LoVo (cell line): ENCODE results near the gene RAB6B.

Source experiments
- DNase-seq: peaks from one replicate; pipeline ENCODE4 v3.0.0-alpha.2; 2016; ENCODE audit warnings: low spot score

The RAB6B gene

DNA sequence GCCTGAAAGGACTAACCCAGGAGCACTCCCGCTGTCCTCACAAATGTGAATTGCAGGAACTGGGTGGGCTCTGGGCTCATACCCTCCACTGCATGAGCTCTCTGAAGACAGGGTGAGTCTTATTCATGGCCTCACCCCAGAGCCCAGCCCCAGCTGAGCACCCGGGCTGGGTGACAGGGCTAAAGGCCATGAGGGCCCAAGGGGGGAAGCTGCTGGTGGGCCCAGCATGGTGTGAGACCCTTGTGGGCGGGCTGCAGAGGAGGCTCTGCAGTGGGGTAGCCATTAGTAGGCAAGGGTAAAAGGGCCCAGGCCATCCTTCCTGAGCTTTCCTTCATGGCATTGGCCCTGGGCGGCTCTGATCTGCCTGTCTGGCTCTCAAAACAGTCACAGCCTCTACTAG, 59.7 kb downstream of the RAB6B start:
- DNase-seq = no peak

DNA sequence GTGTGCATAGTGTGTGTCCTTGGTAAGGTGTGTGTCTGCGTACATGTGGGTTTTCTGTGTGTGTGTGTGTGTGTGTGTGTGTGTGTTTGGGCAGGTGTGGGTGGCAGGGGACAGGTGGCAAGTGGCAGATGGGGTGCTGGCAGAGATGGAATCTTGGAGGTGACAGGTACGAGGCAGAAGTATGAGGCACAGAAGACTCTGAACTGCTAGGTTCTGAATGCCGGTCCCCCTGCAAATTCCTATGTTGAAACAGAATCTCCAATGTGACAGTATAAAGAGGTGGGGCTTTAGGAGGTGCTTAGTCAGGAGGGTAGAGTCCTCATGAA, 60.3 kb downstream of the RAB6B start:
- DNase-seq = no peak

DNA sequence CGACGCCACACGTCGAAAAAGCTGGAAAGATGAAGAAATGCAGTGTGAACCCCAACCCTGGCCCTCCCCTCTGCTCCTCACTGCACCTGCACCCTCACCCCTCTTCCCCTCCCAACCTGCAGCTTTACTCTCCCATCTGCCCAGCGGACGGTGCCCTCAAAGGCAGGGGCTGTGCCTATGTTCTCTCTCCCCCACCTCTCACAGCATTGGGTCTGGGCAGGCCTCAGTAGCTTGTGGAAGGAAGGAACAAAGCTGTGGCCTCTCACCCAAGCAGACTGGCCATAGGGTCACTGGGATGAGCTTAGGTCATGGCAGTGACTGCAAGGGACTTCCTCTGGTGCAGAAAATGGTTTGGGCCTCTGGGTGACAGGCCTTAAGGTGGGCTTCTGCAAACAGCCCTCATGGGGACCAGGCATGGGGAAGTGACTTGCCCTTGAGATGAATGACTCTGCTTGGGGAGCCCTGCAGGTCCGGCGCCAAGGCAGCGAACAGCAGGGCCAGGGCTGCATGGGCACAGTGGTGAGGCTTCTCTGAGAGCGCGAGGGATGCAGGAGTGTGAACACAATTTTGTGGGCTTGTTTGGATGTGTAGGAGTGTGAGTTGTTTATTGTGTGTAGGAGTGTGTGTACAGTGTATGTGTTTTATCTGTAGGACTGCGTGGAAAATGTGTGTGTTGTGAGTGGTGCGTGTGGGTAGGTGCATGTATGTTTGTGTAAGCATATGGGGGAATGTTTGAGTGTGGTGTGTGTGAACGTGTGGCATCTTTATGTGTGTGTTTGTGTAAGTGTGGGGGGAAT, 60.9 kb downstream of the RAB6B start:
- DNase-seq = no peak

DNA sequence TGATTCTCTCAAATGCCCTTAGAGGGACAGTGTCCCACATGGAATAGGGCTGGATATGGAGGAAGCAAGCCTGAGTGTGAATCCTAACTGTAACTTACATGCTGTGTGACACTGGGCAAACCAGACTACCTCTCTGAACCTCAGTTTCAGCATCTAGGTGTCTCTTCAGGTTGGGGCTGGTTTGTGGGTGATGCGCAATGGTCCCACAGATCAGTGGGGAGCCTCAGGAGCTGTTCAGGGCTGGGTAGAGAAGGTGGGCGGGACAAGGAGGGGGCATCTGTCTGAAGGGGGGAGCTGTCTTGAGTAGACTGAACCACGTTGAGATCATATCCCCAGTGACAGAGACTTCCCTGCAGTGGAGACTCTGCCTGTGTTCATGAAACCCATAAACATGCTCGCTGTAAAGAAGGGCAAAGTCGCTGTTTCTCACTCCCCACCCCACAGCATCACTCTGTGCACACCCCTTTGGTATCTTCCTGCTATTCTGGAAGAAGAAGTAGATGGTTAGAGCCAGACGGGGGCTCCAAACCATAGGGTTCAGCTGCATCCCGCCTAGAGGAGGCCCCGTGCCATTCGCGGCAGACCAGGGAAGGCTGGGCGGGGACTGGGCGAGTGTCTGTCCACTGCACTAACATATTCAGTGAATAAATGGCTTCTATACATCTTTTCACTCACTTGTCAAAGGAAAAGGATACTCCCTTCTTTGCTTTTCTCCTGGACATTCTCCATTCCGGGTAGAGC, 61.6 kb downstream of the RAB6B start:
- DNase-seq = no peak

DNA sequence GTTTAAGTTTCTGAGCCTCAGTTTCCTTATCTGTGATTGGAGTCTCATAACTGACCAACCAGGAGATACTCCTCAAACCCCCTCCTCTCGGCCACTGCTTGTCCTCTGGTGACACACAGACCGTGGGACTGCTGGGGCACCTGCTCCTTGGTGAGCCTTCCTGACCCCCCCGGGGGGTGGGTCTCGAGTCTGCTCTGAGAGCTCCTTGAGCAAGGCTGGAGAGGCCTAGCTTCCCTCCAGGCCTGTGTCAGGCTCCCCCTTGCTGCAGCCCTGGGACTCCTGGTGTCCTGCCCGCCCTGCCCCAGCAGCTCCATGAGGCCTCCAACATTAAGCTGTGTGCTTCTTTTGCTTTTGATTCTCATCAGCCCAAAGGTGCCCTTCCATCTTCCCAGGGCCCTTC, 62.4 kb downstream of the RAB6B start:
- DNase-seq = no peak

DNA sequence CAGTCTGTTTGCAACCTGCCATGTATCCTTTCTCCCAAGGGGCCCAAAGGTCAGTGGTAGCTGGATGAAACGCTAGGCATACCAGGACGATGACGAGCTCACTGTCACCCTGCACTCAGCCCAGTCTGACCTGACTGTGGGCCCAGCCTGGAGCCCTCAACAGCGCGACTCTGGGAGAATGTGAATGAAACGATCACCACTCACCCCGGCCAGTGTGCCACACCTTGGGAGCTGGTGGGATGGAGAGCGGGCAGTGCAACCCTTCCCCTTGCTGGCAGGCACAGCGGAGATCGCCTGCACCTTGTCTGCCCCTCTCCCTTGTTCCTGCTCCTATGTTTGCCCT, 62.9 kb downstream of the RAB6B start:
- DNase-seq = no peak

DNA sequence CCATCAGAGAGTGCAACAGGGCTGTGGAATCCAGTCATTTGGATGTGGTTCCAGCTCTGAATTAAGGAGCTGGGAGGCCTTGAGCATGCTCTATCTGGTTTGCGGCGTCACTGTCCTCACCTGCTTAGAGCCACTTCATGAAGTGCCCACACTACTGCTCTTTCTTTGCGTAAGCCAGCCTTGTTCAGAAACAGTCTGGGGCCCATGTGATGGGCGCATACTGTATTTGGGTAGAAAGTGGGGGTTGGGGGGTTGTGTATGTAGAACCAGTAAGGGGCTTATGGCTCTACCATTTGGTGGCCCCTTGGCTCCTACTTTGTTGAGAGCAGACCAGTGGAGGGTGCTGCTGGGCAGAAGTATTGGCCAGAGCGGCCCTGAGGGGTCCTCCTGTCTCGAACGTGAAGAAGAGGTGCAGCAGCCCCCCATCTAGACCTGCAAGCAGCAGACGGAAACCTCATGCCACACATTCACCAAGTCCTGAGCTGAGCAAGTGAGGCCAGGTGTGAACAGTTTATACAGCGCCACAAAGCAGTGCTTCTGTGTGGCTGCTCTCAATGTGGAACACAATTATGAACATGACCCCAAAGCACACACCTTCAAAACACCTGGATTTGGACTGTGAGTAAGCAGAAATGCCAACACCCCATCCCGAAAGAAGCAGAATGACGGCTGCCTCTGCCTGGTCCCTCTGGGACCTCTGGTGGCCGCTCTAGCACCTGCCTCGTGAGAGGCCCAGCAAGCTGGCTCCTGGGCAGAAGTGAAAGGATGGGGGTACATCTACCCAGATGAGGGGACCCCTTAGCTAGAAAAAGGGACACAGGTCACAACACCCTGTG, 63.5 kb downstream of the RAB6B start:
- DNase-seq = no peak

DNA sequence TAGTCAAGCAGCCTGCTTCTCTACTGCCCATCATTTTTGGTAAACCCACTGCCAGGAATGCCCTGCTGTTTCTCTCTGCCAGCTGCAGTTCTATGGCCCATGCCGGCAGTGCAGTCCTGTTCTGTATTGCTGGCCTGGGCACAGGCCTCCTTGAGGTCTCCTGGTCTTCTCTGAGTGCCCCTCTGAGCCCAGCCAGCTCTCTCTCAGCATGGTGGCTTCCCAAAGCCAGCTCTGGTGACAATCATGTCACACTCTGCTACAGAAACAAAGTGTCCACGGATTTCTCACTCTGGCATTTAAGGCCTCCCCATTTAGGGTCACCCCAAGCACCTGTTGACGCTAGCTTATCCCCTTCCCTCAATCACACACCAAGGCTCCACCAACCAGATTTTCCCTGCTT, 65.6 kb downstream of the RAB6B start:
- no peak for DNase-seq

DNA sequence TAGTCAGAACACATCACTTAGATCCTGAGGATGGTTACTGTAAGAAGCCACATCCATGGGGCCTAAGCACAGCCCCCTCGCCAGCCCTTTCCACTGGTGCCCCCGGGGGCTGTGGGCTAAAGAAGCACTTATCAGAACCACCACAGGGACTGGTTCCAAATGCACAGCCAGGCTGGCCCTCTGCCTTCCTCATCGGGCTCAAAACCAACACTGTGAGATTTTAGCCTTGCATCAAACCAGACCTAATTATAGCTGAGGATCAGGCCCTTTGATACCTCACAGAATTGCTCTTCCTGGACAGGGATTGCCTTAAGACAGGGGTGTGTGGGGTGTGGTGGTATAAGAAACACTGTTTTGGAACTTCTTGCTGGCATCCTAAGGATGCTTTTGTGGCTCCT, 66.4 kb downstream of the RAB6B start:
- DNase-seq = no peak

DNA sequence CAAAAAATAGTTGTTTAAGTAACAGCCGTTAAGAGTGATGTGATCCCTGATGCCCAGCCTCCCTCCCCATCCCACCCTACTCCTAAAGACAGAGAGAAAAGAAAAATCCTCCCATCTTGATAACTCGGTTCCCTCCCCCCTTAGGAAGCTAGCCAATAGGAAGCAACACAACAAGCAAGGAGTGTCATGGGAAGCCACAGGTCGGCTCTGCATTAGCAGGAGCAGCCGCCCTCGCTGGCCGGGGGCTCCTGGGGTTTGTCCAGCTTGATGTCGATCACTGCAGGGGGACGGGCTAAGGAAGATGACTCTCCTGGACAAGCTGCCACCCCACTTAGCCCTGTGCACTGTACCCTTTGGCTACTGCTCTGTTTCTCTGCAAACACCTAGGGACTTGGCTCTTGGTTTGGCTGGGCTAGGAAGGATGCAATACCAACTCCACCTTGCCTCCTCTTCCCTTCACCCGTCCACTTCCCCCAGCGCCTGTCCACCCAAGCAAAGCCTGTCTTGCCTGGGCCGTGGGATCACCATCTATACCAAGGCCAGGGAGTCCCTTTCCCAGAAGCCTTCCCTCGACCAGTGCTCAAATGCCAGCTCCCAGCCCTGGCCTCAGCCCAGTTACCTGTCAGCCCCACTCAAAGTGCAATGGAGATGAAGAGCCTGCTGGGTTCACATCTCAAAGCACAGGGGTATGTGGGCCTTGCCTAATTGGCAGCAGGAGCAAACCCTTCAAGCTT, 66.9 kb downstream of the RAB6B start:
- no peak for DNase-seq

DNA sequence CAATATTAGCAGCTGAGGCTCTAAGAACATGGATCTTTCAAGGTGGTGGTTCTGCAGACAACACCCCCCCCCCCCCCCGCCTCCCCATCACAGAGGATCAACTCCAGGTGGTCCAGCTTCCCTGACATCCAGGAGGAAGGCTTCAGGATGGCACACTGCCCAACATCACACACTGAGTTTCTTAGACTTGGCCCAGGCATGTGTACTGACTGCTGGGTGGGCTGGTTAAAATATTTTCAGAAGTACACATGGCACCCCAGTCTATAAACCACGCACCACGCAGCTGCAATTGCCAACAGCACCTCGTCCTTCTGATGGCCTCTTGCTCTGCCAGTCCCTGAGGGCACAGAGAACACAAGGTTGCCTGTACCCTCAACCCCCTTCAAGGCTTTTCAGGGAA, 68.0 kb downstream of the RAB6B start:
- DNase-seq = no peak

DNA sequence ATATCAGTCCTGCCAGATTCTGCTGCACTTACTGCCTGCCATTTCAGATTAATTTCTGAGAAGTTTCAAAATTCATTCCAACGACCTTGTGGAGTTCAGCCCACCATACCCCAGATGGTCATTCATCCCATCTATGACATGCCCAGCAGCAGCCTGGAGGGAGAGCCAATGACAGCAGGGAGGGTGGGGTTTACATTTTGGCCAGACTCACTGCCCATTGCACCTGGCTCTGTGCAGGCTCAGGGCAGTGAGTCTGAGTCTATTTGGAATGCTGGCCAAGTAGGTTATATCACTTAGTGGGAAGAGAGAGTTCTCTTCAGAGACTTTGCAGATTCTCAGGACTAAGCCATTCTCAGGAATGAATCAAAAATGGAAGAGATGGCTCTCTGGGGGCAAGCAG, 68.5 kb downstream of the RAB6B start:
- no peak for DNase-seq

DNA sequence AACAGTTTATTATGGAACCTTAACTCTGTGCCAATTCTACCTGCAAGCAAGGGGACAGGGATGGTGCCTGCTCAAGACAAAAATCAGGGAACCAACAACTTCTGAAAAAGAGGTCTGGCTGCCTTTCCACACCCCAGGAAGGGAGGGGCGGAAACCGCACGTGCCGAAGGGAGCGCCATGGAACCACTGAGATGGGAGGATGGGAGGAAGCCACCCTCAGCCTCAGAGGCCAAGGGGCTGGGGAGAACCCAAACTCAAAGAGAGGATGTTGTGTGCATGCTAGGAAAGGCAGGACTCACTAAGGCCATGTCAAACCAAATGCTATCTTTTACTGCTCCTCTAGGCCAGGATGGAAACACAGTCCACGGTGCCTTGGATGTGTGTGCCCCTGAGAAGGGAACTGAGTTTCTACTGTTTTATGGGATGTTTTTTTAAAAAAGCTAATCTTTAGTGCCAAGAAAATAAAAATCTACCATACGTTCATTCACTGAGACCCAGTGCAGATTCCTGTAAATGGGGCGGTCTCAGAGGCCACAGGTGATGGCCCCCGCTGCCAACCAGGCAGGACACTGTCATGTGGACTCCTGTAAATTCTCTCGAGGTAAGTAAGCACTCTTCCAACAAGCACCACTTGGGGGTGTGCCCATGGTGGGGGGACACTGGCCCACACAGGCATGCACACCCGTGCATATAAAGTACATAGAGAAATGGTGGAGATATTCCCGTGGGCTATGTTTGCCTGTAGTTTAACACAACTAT, 69.5 kb downstream of the RAB6B start:
- DNase-seq = no peak

DNA sequence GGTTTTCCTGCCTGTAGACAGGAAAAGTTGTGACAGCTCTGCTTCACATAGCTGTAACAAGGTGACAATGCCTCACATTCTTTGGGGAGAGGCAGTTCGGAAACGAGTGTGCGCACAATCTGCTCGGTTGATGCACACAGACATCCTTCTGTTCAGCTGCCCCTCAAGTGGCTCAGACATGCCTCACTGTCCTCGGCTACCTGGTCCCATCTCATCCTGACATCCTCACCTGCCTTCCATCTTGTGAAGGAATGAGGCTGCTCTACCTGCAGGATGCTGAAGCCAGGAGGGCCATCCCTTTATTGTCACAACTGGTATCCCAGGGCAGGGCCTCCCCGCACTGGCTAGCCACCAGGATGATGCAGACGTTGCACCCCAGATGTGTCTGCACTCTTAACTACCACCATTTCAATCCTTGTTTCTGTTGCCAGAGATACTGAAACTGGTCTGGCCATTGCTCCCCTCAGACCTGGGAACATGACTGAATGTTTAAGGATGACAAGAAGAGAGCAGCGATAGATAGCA, 70.7 kb downstream of the RAB6B start:
- no peak for DNase-seq

DNA sequence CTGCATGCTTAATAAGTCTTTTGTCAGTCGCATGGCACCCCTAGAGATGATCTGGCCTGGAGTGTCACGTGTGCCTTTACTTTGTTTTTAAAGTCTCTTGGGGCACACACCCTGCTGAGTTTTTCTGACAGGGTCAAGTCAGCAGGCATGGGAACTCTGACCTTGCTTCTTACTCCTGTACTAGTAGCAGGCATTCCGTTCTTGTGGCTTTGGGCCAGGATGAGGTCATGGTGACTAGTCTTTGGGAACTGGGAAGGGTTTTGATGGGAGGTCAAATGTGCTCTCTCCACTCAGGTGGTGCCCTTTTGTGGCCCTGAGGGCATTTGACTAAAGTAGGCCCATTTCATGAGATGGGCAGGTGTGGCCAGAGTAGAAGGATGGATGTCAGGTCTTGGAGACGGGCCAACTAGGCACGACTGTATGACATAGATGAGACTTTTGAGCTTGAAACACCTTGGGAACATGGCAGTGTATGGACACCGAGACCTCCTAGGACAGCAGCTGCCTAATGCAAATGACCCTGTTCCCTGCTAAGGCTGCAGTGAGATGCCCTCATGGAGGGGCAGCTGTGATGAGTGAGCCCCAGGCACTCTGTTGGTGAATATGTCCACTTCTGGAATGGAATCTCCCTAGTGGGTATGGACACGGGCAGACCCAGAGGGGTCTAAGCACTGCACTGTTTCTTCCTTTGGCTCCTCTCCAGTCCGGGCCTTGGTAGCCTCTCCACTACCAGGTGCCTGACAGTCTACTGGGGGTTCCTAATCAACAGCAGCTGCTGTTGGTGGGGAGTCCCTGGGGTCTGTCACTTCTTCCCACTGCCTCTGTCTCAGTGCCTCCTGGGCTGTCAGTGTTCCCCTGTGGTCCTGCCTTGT, 73.7 kb downstream of the RAB6B start:
- DNase-seq = peak; percentile 53

DNA sequence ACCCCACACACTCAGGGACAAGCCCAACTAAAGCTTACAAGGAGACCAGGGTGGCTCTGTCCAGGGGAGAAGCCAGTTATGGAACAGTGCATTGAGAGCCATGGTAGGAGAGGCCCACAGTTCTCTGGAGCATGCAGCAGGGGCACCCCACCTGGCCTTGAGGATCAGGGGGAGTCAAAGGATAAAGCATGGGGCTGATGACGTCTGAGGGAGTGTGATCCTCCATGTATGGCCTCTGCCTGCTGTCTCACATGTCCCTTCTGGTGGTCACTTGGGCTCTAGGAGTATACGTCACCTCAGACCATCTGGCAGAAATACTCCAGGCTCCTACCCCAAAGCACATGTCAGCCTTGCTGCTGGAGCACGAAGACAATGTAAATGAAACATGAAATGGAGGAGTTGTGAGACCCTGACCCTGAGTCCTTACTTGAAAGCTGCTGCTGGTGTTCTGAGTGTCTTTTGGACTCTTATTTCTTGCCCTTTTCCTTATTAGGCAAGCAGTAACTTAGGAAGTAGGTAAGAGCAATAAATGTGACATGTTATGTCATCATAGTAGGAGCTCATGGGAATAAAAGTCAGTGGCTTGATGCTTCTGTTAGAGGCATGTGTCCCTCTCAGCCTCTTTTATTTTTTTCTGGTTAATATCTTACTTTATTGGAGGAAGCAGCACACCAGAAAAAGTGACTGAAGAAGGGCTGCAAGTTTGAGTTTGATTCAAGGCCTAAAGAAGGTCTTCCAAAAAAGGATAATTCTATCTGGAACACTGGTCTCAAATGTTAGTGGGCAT, 74.6 kb downstream of the RAB6B start:
- no peak for DNase-seq

DNA sequence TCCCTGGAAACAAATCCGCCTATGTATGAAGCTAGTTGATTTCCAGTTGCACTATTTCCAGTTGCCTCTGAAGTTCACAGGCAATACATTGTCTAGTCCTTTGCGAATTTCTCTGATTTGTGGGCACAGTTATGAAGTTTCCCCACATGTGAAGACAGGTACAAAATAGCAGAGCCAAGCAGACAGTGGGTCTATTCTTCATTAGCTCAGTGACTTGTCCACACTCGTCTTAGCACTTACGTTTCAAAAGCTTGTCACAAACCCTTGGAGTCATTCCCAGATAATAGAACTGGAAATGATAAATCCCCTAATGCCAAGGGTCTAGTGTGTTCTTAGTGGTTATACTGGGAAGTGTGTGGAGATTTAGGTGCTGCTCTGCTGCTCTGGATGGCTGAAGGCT, 75.6 kb downstream of the RAB6B start:
- no peak for DNase-seq

DNA sequence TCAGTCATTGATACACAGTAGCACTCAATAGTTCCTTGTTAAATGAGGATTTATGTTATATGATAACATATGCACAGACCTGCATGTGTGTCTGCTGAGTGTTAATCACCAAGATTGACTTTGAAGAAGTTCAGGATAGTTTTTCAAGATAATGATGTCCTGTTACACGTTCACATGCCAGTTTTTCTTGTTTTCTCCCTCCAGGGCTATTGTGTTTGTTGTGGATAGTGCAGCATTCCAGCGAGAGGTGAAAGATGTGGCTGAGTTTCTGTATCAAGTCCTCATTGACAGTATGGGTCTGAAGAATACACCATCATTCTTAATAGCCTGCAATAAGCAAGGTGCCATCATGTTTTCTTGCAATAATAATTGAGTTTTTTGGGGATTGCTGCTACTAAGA, 80.3 kb downstream of the RAB6B start:
- no peak for DNase-seq

DNA sequence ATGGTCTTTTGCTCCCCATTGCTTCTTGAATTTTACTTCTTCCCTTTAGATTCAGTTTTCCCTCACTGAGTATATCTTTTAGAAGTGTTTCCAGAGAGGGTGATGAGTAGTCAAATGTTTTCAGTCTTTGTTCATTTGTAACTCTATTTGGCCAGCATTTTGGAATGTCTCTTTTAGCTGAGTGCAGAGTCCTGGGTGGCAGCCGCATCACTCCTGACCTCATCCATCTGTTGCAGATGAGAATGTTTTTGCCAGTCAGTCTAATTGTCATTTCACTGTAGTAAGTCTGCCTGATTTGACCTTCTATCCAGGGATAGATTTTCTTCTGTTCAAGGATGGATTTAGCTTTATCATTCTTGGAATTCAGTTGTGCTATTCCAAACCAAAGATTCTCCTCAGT, 82.8 kb downstream of the RAB6B start:
- no peak for DNase-seq
